ENCODE measurements around the gene M6PR. TPM values are rescaled to one million over a fixed set of nuclear protein-coding genes. Genes with fewer than 3 reads are reported as not detected.
"Not testable (repeated sequence)": the region's sequence is repeated elsewhere in the genome, so short reads cannot be mapped to it uniquely, and the experiment has no call there.

The M6PR gene
- total RNA-seq, 1 donor from 2014 or later = 259 TPM

GRCh38 chr12:8904665-8905064 is 44.8 kb downstream of the M6PR start:
- TF ChIP-seq, protein P1, sequence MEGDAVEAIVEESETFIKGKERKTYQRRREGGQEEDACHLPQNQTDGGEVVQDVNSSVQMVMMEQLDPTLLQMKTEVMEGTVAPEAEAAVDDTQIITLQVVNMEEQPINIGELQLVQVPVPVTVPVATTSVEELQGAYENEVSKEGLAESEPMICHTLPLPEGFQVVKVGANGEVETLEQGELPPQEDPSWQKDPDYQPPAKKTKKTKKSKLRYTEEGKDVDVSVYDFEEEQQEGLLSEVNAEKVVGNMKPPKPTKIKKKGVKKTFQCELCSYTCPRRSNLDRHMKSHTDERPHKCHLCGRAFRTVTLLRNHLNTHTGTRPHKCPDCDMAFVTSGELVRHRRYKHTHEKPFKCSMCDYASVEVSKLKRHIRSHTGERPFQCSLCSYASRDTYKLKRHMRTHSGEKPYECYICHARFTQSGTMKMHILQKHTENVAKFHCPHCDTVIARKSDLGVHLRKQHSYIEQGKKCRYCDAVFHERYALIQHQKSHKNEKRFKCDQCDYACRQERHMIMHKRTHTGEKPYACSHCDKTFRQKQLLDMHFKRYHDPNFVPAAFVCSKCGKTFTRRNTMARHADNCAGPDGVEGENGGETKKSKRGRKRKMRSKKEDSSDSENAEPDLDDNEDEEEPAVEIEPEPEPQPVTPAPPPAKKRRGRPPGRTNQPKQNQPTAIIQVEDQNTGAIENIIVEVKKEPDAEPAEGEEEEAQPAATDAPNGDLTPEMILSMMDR (IDR thresholded peaks at IDR 0.05; ENCODE audit: insufficient read depth, low read length, severe bottlenecking) = no peak
- FAIRE-seq (no peak), DNase-seq (ENCODE audit: low read depth) (no peak)
- H3K36me3 ChIP-seq (ENCODE audit: control insufficient read depth, insufficient read depth, low read length) = no peaks in the 10 kb centered on the region
- no peak overlapping the region for H3K4me3 ChIP-seq (ENCODE audit: low read depth, low read length)
- peaks cover 1% of the 10 kb centered on the region for H3K27me3 ChIP-seq (ENCODE audit: control insufficient read depth, insufficient read depth, low read length)

- Histone ChIP-seq H3K36me3 (ENCODE audit: control insufficient read depth, insufficient read depth, low read length) (no peaks in the 10 kb centered on the region), H3K4me3 (ENCODE audit: low read depth, low read length) (no peak overlapping the region), H3K27me3 (ENCODE audit: control insufficient read depth, insufficient read depth, low read length) (peaks cover 1% of the 10 kb centered on the region)
- TF ChIP-seq, protein P1 (IDR thresholded peaks at IDR 0.05; ENCODE audit: insufficient read depth, low read length, severe bottlenecking) = no peak
- no peak for FAIRE-seq
- DNase-seq (ENCODE audit: low read depth) = no peak
Observed at GRCh38 chr12:8903646-8904045, 45.8 kb downstream of the M6PR start.

- H3K36me3 ChIP-seq (ENCODE audit: control insufficient read depth, insufficient read depth, low read length); H3K27me3 ChIP-seq (ENCODE audit: control insufficient read depth, insufficient read depth, low read length); FAIRE-seq; H3K4me3 ChIP-seq (ENCODE audit: low read depth, low read length); DNase-seq (ENCODE audit: low read depth): not testable (repeated sequence)
Observed at GRCh38 chr12:8902703-8903102, 46.7 kb downstream of the M6PR start.

GRCh38 chr12:8899830-8900229 is 49.6 kb downstream of the M6PR start:
- TF ChIP-seq, protein P1 (IDR thresholded peaks at IDR 0.05; ENCODE audit: insufficient read depth, low read length, severe bottlenecking) = no peak
- H3K27me3 ChIP-seq (ENCODE audit: control insufficient read depth, insufficient read depth, low read length) = peaks cover 1% of the 10 kb centered on the region
- no peak for FAIRE-seq
- DNase-seq (ENCODE audit: low read depth) = no peak
- no peaks in the 10 kb centered on the region for H3K36me3 ChIP-seq (ENCODE audit: control insufficient read depth, insufficient read depth, low read length)
- H3K4me3 ChIP-seq (ENCODE audit: low read depth, low read length) = no peak overlapping the region

DNA sequence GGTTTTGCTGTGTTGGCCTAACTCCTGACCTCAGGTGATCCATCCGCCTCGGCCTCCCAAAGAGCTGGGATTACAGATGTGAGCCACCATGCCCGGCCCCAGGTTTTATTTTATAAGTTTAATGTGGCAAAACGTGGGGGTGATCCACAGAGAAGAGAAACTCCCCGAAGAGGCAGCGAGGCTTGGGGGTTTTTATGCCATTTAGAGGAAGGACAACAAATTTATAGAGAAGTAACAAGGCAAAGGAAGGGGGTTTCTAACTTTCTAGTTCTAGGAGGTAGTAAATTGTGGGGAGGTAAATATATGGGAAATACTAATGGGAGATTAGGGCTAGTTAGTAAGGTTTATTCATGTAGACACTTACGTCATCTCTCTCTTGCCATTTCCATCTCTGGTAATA is 52.4 kb downstream of the M6PR start:
- Histone ChIP-seq H3K27me3 (ENCODE audit: control insufficient read depth, insufficient read depth, low read length) (no peaks in the 10 kb centered on the region), H3K4me3 (ENCODE audit: low read depth, low read length) (no peak overlapping the region), H3K36me3 (ENCODE audit: control insufficient read depth, insufficient read depth, low read length) (no peaks in the 10 kb centered on the region)
- no peak for FAIRE-seq
- TF ChIP-seq, protein P1 (IDR thresholded peaks at IDR 0.05; ENCODE audit: insufficient read depth, low read length, severe bottlenecking) = no peak
- no peak for DNase-seq (ENCODE audit: low read depth)

GRCh38 chr12:8894986-8895385 is 54.5 kb downstream of the M6PR start:
- H3K4me3 ChIP-seq (ENCODE audit: low read depth, low read length) = no peak overlapping the region
- no peak for DNase-seq (ENCODE audit: low read depth)
- H3K36me3 ChIP-seq (ENCODE audit: control insufficient read depth, insufficient read depth, low read length) = no peaks in the 10 kb centered on the region
- FAIRE-seq = no peak
- no peaks in the 10 kb centered on the region for H3K27me3 ChIP-seq (ENCODE audit: control insufficient read depth, insufficient read depth, low read length)
- TF ChIP-seq, protein P1 (IDR thresholded peaks at IDR 0.05; ENCODE audit: insufficient read depth, low read length, severe bottlenecking) = no peak
